HL-60 (cell line): ENCODE measurements around the gene CERS5.

Experiments
- DNase-seq, 2 experiments: peaks; one replicate each; pipeline ENCODE4 v3.0.0-alpha.2; 2010 to 2020; ENCODE audit warnings: low read depth in 1 of 2, low spot score in 1 of 2
- H3K27ac ChIP-seq: fragments of 250-450 bp; sonication (Bioruptor Pico); replicated peaks from 2 replicates; pipeline ENCODE4 v1.5.1; 2020; ENCODE audit warnings: mild to moderate bottlenecking, moderate library complexity
- H3K27me3 ChIP-seq: fragments of 250-450 bp; sonication (Bioruptor Pico); 2 replicates; pipeline ENCODE4 v1.5.1; 2021; ENCODE audit warnings: mild to moderate bottlenecking, moderate library complexity; ENCODE audit not compliant: insufficient read depth, poor library complexity, severe bottlenecking
- H3K4me3 ChIP-seq: replicated peaks from 2 replicates; pipeline ENCODE4 v1.5.1; 2011; ENCODE audit warnings: mild to moderate bottlenecking, control low read depth, low read length; ENCODE audit not compliant: insufficient read depth
- GABPA ChIP-seq: IDR thresholded peaks from 2 replicates; pipeline ENCODE4 v1.6.1; 2012; ENCODE audit warnings: low read depth
- POLR2AphosphoS5 ChIP-seq: IDR thresholded peaks from 2 replicates; pipeline ENCODE4 v1.6.1; 2012; ENCODE audit warnings: low read depth
- SPI1 ChIP-seq: IDR thresholded peaks from 2 replicates; pipeline ENCODE4 v1.6.1; 2012; ENCODE audit warnings: low read depth, mild to moderate bottlenecking, borderline replicate concordance
- TF ChIP-seq, protein P1 (sequence below): IDR thresholded peaks from one replicate; pipeline ENCODE4 v1.5.1; 2011; ENCODE audit warnings: low read length, control low read depth, inconsistent platforms; ENCODE audit not compliant: insufficient read depth
- TF ChIP-seq, protein P2 (sequence below): IDR thresholded peaks from 2 replicates; pipeline ENCODE4 v1.6.1; 2012; ENCODE audit warnings: low read depth; ENCODE audit not compliant: insufficient replicate concordance

Gene CERS5

DNA sequence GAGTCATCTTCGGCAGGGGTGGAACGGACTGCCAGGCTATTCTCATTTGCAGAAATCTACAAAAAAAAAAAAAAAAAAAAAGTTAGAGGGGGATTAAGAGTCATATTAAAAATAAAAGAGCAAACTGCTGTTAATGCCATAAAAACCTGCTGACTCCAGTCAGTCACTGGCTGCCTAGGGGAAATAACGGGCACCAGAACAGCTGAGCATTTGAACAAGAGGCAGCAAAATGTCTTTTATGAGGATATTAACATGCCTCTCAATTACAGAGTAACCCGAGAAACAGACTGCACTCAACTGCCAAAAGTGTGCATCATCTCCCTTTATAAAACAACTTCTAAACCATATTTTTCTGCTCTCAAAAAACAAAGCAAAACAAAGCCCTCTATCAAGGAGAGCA lies 28.7 kb upstream of the CERS5 start:
- no peak for DNase-seq
- Histone ChIP-seq H3K27me3 (no peaks in the 10 kb centered on the region), H3K4me3 (no peak overlapping the region), H3K27ac (no peak overlapping the region)
- TF ChIP-seq, protein P1, sequence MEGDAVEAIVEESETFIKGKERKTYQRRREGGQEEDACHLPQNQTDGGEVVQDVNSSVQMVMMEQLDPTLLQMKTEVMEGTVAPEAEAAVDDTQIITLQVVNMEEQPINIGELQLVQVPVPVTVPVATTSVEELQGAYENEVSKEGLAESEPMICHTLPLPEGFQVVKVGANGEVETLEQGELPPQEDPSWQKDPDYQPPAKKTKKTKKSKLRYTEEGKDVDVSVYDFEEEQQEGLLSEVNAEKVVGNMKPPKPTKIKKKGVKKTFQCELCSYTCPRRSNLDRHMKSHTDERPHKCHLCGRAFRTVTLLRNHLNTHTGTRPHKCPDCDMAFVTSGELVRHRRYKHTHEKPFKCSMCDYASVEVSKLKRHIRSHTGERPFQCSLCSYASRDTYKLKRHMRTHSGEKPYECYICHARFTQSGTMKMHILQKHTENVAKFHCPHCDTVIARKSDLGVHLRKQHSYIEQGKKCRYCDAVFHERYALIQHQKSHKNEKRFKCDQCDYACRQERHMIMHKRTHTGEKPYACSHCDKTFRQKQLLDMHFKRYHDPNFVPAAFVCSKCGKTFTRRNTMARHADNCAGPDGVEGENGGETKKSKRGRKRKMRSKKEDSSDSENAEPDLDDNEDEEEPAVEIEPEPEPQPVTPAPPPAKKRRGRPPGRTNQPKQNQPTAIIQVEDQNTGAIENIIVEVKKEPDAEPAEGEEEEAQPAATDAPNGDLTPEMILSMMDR: no peak
- no peak for TF ChIP-seq GABPA
- TF ChIP-seq, protein P2, sequence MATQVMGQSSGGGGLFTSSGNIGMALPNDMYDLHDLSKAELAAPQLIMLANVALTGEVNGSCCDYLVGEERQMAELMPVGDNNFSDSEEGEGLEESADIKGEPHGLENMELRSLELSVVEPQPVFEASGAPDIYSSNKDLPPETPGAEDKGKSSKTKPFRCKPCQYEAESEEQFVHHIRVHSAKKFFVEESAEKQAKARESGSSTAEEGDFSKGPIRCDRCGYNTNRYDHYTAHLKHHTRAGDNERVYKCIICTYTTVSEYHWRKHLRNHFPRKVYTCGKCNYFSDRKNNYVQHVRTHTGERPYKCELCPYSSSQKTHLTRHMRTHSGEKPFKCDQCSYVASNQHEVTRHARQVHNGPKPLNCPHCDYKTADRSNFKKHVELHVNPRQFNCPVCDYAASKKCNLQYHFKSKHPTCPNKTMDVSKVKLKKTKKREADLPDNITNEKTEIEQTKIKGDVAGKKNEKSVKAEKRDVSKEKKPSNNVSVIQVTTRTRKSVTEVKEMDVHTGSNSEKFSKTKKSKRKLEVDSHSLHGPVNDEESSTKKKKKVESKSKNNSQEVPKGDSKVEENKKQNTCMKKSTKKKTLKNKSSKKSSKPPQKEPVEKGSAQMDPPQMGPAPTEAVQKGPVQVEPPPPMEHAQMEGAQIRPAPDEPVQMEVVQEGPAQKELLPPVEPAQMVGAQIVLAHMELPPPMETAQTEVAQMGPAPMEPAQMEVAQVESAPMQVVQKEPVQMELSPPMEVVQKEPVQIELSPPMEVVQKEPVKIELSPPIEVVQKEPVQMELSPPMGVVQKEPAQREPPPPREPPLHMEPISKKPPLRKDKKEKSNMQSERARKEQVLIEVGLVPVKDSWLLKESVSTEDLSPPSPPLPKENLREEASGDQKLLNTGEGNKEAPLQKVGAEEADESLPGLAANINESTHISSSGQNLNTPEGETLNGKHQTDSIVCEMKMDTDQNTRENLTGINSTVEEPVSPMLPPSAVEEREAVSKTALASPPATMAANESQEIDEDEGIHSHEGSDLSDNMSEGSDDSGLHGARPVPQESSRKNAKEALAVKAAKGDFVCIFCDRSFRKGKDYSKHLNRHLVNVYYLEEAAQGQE: no peak
- no peak for TF ChIP-seq POLR2AphosphoS5
- TF ChIP-seq SPI1: no peak

DNA sequence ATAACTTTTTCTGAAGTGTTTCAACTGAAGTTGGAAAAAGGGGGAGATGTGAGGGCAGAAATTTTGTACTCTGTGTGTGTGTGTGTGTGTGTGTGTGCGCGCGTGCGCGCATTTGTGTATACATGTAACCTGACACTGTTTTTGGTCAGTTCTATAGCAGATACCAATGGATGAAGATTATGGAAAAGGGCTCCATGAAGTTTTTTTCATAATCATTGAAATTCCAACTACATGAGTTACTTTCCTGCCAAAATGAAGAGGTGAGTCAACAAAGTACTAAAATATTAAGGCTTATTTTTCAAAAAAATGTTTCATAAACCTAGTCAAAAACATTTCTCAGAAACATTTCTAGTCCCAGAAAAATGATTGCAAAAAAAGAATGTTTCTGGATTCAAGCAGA lies 25.7 kb upstream of the CERS5 start:
- no peaks in the 10 kb centered on the region for H3K27me3 ChIP-seq
- no peak for DNase-seq
- H3K4me3 ChIP-seq: no peak overlapping the region
- H3K27ac ChIP-seq: no peak overlapping the region
- TF ChIP-seq, protein P2: no peak
- no peak for TF ChIP-seq POLR2AphosphoS5
- TF ChIP-seq, protein P1: no peak
- no peak for TF ChIP-seq GABPA
- TF ChIP-seq SPI1: no peak

DNA sequence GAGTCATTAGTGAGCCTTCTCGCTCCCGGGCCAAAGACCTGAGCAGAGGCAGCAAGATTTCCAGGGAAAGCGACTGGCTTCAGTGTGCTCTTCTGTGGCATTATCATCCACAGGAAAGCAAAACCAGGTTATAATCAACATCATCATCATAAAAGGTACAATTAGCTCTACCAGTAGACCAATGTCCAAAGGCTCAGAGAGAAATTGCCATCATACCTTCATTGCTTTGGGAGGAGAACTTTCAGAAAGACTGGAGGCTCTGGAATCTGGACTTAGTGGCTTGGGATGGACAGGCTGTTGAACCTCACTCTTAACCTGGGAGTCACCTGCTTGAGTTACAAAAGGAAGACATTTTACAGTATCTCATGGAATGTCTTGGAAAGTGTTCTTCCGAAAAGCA lies 25.1 kb upstream of the CERS5 start:
- no peak overlapping the region for H3K4me3 ChIP-seq
- no peak for DNase-seq
- no peaks in the 10 kb centered on the region for H3K27me3 ChIP-seq
- TF ChIP-seq SPI1 (no peak), GABPA (no peak), POLR2AphosphoS5 (no peak)
- TF ChIP-seq, protein P2: no peak
- TF ChIP-seq, protein P1: no peak
- no peak overlapping the region for H3K27ac ChIP-seq
